ENCODE results near the gene ASIP.

Gene ASIP

GRCh38 chr20:34299556-34300255 is 58.5 kb downstream of the ASIP start:
- in situ Hi-C loops (cut with MboI; ENCODE audit: low sequenced_read_pairs, unreplicated experiment): no loop called here
- no peak for DNase-seq (ENCODE audit: low spot score)
- TF ChIP-seq CTCF (IDR thresholded peaks at IDR 0.05; ENCODE audit: borderline replicate concordance, control extremely low read depth, extremely low read depth, insufficient read depth, missing control alignments): no peak

GRCh38 chr20:34300256-34300806 is 59.1 kb downstream of the ASIP start:
- no peak for TF ChIP-seq CTCF (IDR thresholded peaks at IDR 0.05; ENCODE audit: borderline replicate concordance, control extremely low read depth, extremely low read depth, insufficient read depth, missing control alignments)
- peak; percentile 8 for DNase-seq (ENCODE audit: low spot score)
- in situ Hi-C loops (cut with MboI; ENCODE audit: low sequenced_read_pairs, unreplicated experiment): no loop called here

- peak; percentile 11 for DNase-seq (ENCODE audit: low spot score)
- in situ Hi-C loops (cut with MboI; ENCODE audit: low sequenced_read_pairs, unreplicated experiment): no loop called here
- TF ChIP-seq CTCF (IDR thresholded peaks at IDR 0.05; ENCODE audit: borderline replicate concordance, control extremely low read depth, extremely low read depth, insufficient read depth, missing control alignments): no peak
Measured at GRCh38 chr20:34300809-34301586, 59.8 kb downstream of the ASIP start.

GRCh38 chr20:34301587-34302311 is 60.5 kb downstream of the ASIP start:
- TF ChIP-seq CTCF (IDR thresholded peaks at IDR 0.05; ENCODE audit: borderline replicate concordance, control extremely low read depth, extremely low read depth, insufficient read depth, missing control alignments): no peak
- DNase-seq (ENCODE audit: low spot score): no peak
- in situ Hi-C loops (cut with MboI; ENCODE audit: low sequenced_read_pairs, unreplicated experiment): no loop called here

GRCh38 chr20:34302312-34302722 is 61.1 kb downstream of the ASIP start:
- DNase-seq (ENCODE audit: low spot score): no peak
- in situ Hi-C loops (cut with MboI; ENCODE audit: low sequenced_read_pairs, unreplicated experiment): no loop called here
- TF ChIP-seq CTCF (IDR thresholded peaks at IDR 0.05; ENCODE audit: borderline replicate concordance, control extremely low read depth, extremely low read depth, insufficient read depth, missing control alignments): no peak
